Ascending aorta (tissue), 2 donors: ENCODE results near the gene DACH1. TPM values are rescaled to one million over a fixed set of nuclear protein-coding genes. Genes with fewer than 3 reads are reported as not detected.

Experiments
- DNase-seq, 2 donors: peaks; one replicate each; pipeline ENCODE4 v3.0.0-alpha.2; 2019; ENCODE audit warnings: low spot score in 2 of 2
- H3K27ac ChIP-seq, 2 donors: fragments of 200-600 bp; sonication (generic); one replicate each; pipeline ENCODE4 v1.5.1; 2016 to 2017; ENCODE audit warnings: mild to moderate bottlenecking in 1 of 2
- H3K27me3 ChIP-seq: fragments of 200-600 bp; sonication (generic); one replicate; pipeline ENCODE4 v1.5.1; 2017
- H3K36me3 ChIP-seq, 2 donors: fragments of 200-600 bp; sonication (generic); one replicate each; pipeline ENCODE4 v1.5.1; 2016
- H3K4me1 ChIP-seq, 2 donors: fragments of 200-600 bp; sonication (generic); one replicate each; pipeline ENCODE4 v1.5.1; 2016 to 2017; ENCODE audit warnings: mild to moderate bottlenecking in 1 of 2
- H3K4me3 ChIP-seq, 2 donors: fragments of 200-600 bp; sonication (generic); one replicate each; pipeline ENCODE4 v1.5.1; 2016 to 2017; ENCODE audit warnings: mild to moderate bottlenecking in 1 of 2
- H3K9me3 ChIP-seq, 2 donors: fragments of 200-600 bp; sonication (generic); one replicate each; pipeline ENCODE4 v1.5.1; 2016
- intact Hi-C: fragments of 100-400 bp; cut with DNase I; formaldehyde crosslinking; loops from one replicate; pipeline ENCODE4 v1.15.1; 2023
- total RNA-seq: library from RNA; depleted of rRNA; stranded (reverse); fragments of >200 nt; gene quantifications from one replicate; pipeline ENCODE4 v1.1.0, GENCODE V29; 2016
- TF ChIP-seq, protein P1 (sequence below), 3 experiments: fragments of 200-600 bp in 2 of 3; fragments of 450-650 bp in 1 of 3; sonication (generic) in 2 of 3; IDR thresholded peaks; one replicate each; pipeline ENCODE4 v1.5.1; 2016 to 2019; ENCODE audit warnings: antibody characterized with exemption in 3 of 3, mild to moderate bottlenecking in 1 of 3, moderate library complexity in 1 of 3

The DACH1 gene
- total RNA-seq, 1 donor from 2014 or later, result not detected

DNA sequence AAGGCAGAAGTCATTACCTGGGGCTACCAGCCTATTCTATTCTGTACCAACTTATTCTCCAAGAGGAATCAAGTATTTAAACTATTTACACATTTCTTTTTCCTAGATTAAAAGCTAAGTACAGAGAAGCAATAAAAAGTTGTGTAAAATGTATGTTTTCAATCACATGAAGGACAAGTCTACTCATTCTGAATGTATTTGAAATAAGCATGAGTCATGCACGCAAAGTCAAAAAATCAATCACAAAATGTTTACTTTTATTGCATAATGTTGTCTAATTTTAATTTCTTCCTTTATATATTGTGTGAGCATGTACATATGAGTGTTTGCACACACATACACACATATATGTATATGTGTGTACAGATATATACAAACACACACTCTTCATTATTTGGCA is 136.7 kb downstream of the DACH1 start:
- H3K27me3 ChIP-seq, result no peaks in the 10 kb centered on the region
- no peaks in the 10 kb centered on the region for H3K4me1 ChIP-seq
- no peak for DNase-seq
- no peaks in the 10 kb centered on the region for H3K9me3 ChIP-seq
- H3K27ac ChIP-seq, result no peak overlapping the region
- intact Hi-C loops, result no loop called here
- H3K36me3 ChIP-seq, result no peaks in the 10 kb centered on the region
- TF ChIP-seq, protein P1, sequence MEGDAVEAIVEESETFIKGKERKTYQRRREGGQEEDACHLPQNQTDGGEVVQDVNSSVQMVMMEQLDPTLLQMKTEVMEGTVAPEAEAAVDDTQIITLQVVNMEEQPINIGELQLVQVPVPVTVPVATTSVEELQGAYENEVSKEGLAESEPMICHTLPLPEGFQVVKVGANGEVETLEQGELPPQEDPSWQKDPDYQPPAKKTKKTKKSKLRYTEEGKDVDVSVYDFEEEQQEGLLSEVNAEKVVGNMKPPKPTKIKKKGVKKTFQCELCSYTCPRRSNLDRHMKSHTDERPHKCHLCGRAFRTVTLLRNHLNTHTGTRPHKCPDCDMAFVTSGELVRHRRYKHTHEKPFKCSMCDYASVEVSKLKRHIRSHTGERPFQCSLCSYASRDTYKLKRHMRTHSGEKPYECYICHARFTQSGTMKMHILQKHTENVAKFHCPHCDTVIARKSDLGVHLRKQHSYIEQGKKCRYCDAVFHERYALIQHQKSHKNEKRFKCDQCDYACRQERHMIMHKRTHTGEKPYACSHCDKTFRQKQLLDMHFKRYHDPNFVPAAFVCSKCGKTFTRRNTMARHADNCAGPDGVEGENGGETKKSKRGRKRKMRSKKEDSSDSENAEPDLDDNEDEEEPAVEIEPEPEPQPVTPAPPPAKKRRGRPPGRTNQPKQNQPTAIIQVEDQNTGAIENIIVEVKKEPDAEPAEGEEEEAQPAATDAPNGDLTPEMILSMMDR (IDR thresholded peaks at IDR 0.05), result no peak
- no peak overlapping the region for H3K4me3 ChIP-seq

DNA sequence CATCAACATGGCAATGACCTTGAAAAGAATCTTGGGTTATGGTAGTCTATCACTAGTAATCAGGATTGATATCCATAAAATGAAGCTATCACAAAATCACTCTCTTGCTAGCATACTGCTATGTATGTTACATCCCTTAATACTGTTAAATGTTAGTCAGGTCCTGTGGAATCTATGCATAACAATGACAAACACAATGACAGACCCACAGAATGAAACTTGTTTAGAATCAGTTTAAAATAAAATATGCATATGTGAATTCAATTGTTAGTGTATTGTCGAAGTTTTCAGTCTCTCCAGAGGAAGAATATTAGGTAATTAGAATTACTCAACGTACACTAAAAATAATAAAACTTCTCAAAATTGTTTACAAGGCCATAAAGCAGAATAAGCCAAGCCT is 137.6 kb downstream of the DACH1 start:
- Histone ChIP-seq H3K4me3 (no peak overlapping the region), H3K9me3 (no peaks in the 10 kb centered on the region), H3K36me3 (no peaks in the 10 kb centered on the region), H3K27ac (no peak overlapping the region), H3K27me3 (no peaks in the 10 kb centered on the region), H3K4me1 (no peaks in the 10 kb centered on the region)
- intact Hi-C loops, result no loop called here
- DNase-seq, result no peak
- TF ChIP-seq, protein P1 (IDR thresholded peaks at IDR 0.05), result no peak

DNA sequence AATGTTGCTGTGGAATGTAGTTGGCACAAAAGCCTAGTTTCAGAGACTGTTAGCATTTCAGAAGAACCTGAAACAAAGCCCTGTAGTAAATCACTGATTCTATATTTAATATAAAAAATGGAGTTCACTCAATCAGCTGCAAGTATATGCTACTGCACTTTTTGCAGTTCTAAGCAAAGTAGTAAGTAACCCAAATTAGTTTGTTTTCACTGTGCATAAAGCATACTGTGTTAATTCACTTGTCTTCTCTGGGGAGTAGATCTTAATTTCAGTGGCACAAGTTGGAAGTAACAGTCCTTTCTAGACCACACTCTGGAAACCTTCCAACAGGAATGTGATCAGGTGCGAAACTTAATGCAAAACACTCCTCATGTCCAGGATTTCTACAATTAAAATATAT is 139.3 kb downstream of the DACH1 start:
- no peak overlapping the region for H3K4me3 ChIP-seq
- no peak overlapping the region for H3K27ac ChIP-seq
- no peak for DNase-seq
- intact Hi-C loops, result no loop called here
- H3K27me3 ChIP-seq, result no peaks in the 10 kb centered on the region
- H3K36me3 ChIP-seq, result no peaks in the 10 kb centered on the region
- no peaks in the 10 kb centered on the region for H3K4me1 ChIP-seq
- TF ChIP-seq, protein P1 (IDR thresholded peaks at IDR 0.05), result no peak
- H3K9me3 ChIP-seq, result no peaks in the 10 kb centered on the region

DNA sequence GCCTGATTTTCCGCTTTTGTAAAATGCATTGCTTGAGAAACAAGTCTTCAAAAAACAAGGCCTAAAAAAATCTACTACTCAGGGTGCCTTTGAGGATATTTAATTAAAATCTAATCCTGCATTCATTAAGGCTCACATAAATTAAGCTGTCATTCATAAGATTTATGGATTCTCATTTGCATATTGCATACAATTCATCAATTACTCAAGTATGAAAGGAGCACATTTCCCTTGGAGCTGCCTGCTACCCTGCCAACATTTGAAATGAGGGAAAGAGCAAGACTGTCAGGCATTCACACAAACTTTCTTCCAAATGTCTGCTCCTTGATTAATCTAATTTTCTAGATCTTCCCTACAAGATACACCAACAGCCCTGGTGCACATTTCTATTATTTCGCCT is 140.0 kb downstream of the DACH1 start:
- DNase-seq, result no peak
- intact Hi-C loops, result no loop called here
- TF ChIP-seq, protein P1 (IDR thresholded peaks at IDR 0.05), result no peak

DNA sequence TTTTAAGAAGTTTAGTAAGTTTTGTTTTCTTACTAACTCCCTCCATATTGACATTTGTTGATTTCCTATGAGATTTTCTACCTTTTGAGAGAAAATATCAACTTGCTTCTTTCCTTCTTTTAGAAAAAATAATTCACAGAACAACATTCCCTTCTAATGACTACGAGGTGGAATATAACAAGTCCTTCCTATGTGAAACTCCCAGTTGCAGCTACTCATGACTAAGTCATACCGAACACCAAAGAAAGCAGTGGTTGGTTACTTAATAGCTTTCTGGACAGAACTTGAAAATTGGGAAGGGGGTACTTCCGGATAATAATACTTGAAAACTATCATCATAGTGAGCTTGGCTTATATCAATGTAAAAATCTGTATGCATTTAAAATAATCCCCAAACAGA is 144.8 kb downstream of the DACH1 start:
- intact Hi-C loops, result no loop called here
- Histone ChIP-seq H3K27ac (no peak overlapping the region), H3K4me1 (no peaks in the 10 kb centered on the region), H3K9me3 (no peaks in the 10 kb centered on the region), H3K36me3 (no peaks in the 10 kb centered on the region), H3K27me3 (no peaks in the 10 kb centered on the region), H3K4me3 (no peak overlapping the region)
- DNase-seq, result no peak
- TF ChIP-seq, protein P1 (IDR thresholded peaks at IDR 0.05), result no peak

More for the DNA sequence above, 140.0 kb downstream of the DACH1 start:
- no peaks in the 10 kb centered on the region for H3K27me3 ChIP-seq
- H3K4me1 ChIP-seq, result no peaks in the 10 kb centered on the region
- no peaks in the 10 kb centered on the region for H3K36me3 ChIP-seq
- no peaks in the 10 kb centered on the region for H3K9me3 ChIP-seq
- H3K27ac ChIP-seq, result no peak overlapping the region
- no peak overlapping the region for H3K4me3 ChIP-seq

DNA sequence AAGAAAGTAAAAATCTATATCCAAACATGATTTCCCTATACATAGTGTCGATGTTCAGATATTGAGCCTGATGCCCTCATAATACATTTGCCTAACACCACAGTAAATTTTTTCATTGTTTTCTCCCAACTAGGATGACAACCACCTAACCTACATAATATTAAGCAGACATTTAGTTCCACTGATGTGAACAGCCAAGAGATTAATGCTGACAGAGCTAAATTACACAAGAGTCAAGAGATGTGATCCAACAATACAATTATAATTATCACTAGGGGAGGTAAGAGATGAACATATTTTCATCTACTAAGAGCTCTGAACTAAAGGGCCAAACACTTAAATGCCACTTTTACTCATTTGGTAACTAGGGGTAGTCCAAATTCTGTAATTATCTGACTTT is 145.9 kb downstream of the DACH1 start:
- H3K4me1 ChIP-seq, result no peaks in the 10 kb centered on the region
- intact Hi-C loops, result no loop called here
- no peaks in the 10 kb centered on the region for H3K27me3 ChIP-seq
- H3K4me3 ChIP-seq, result no peak overlapping the region
- H3K36me3 ChIP-seq, result no peaks in the 10 kb centered on the region
- TF ChIP-seq, protein P1 (IDR thresholded peaks at IDR 0.05), result no peak
- H3K9me3 ChIP-seq, result no peaks in the 10 kb centered on the region
- DNase-seq, result no peak
- H3K27ac ChIP-seq, result no peak overlapping the region
